ENCODE results near the gene FTL.

The FTL gene

DNA sequence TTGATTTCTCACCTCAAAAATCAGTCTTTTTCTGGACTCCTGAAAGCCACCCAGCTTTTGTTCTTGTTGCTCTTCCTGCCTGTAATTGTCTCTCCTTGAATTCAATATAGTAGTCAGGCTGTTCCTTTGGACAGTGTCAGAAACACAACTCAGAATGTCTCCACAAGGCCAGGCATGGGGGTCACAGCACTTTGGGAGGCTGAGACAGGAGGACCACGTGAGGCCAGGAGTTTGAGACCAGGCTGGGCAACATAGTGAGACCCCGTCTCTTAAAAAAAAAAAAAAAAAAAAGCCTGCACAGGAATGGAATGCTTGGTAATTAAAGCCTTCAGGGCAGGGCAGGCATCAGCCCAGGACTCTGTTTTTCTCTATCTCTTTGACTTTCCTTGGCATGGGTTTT, 19.3 kb upstream of the FTL start:
- DNase-seq (ENCODE audit: low spot score), result no peak

DNA sequence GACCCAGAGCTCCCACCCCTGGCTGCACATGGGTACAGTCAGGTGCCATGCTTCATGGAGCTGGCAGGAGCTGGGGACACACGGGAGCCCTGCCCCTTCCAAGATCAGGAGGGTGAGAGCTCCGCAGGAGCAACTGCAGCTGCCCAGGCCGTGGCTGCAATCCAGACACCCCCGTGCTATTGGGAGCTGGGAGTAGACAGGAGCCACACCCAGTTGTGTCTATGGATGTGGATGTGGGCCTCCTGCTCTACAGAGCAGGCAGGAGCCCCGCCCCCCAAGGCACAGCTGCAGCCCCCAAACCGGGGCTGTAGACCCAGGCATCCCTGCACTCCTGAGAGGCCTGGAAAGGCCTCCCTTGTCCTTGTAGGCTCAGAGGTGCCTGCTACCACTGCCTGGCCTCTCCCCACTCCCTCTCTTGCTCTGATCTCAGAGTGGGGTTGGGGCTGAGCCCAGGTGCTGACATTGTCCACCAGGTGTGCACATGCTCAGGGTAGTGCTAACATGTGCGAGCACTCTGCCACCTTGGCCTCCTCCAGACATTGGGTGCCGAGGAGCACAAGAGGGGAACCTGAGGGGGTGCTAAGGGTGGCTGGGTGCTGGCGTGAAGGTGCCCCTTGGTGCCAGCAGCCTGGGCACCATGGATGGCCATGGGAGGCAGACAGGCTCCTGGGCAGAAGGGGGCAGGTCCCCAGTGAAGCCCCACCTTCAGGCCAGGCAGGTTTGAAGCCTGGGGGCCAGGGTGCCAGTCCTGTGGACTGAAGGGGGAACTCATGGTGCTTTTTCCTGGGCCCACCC, 18.4 kb upstream of the FTL start:
- DNase-seq (ENCODE audit: low spot score), result no peak

DNA sequence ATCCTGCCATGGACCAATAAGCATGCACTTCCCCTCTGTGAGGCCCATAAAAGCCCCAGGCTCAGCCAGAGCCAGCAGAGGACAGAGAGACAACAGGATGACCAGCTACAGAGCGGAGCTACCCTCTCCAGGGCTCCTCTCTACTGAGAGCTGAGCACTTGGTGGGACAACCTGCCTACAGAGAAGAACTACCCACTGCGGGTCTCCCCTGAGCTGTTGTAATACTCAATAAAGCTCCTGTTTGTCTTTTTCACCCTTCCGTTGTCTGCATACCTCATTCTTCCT, 17.9 kb upstream of the FTL start:
- DNase-seq (ENCODE audit: low spot score), result no peak

DNA sequence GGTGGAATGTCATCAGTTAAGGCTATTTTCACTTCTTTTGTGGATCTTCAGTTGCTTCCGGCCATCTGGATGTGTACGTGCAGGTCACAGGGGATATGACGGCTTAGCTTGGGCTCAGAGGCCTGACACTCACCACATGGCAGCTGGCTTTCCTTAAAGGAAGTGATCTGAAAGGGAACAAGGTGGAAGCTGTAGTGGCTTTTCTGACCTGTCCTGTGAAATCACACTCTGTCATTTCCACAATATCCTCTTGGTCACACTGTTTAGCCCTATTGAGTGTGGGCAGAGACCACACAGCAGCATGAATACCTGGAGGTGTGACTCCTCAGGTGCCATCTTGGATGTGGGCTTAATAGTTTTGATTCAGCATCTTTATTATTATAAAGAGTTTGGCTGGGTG, 14.9 kb upstream of the FTL start:
- DNase-seq (ENCODE audit: low spot score), result no peak

DNA sequence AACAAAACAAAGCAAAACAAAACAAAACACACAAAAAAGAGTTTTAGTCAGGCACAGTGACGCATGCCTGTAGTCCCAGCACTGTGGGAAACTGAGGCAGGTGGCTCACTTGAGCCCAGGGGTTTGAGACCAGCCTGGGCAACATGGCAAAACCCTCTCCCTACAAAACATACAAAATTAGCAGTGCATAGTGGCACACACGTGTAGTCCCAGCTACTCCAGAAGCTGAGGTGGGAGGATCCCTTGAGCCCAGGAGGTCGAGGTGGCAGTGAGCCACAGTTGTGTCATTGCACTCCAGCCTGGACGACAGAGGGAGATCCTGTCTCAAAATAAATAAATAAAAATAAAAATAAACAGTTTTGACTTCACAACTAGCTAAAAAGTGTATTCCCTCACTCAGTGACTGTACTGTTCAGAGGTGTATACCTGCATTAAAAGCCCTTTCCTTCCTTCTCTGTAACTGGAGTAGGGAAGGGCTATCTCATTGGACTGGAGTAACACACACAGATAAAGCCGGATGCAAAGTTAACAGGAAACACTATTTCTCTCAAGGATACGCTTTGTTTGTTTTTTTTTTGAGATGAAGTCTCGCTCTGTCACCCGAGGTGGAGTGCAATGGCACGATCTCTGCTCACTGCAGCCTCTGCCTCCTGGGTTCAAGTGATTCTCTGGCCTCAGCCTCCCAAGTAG, 14.1 kb upstream of the FTL start:
- no peak for DNase-seq (ENCODE audit: low spot score)

DNA sequence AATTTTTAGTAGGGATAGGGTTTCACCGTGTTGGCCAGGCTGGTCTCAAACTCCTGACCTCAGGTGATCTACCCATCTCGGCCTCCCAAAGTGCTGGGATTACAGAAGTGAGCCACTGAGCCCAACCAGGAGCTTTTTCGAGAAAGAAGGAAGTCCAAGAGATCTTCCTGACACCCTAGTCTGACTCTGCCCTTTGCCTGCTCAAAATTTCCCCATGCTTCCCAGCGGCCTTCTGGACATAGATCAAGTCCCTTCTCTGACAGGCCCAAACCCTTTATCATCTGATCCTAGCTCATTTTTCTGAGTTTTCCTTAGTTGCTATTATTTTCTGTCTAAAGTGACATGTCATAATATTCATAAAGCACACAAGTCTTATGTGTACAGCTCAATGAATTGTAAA, 12.0 kb upstream of the FTL start:
- no peak for DNase-seq (ENCODE audit: low spot score)

DNA sequence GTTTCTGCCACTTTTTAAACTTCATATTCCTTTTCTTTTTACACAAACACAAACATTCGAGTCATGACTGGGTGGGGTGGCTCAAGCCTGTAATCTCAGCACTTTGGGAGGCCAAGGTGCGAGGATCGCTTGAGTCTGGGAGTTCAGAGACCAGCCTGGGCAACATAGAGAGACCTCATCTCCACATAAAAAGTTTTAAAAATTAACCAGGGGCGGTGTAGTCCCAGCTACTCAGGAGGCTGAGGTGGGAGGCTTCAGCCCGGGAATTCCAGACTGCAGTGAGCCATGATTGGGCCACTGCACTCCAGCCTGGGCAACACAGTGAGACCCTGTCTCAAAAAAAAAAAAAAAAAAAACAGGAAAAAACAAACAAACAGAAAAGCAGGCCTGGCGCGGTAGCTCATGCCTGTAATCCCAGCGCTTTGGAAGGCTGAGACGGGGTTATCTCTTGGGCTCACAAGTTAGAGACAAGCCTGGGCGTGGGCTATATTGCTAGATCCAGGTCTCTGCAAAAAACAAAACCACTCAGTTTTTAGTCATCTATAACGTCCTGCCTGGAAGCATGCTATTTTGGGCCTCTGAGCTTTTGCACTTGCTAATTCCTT, 11.0 kb upstream of the FTL start:
- no peak for DNase-seq (ENCODE audit: low spot score)

DNA sequence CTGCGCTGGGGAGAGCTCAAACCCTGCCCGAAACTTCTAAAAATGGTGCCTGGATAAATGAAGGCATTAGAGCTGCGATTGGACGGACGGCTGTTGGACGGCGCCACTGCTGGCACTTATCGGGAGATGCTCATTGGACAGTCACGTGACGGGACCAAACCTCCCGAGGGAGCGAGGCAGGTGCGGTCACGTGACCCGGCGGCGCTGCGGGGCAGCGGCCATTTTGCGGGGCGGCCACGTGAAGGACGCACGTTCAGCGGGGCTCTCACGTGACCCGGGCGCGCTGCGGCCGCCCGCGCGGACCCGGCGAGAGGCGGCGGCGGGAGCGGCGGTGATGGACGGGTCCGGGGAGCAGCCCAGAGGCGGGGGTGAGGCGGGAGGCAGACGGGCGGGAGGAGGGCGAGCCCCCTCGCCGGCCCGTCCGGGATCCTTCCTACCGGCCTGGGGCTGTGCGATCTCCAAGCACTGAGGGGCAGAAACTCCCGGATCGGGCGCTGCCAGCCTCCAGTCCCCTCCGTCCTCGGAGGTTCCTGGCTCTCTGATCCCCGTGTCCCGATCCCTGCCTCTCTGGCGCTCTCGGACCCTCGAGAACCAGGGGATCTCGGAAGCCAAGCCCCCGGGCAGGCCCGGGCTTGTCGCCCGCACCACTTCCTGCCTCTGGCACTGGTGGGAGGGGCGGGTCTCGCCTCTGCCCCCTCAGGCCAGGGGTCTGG, 10.4 kb upstream of the FTL start, which contains the start of gene BAX:
Gene BAX, plus strand, starts transcription at position 281 of the 713 bp plus-strand sequence. Its CDS starts 54 bp downstream, at position 335.
- DNase-seq (ENCODE audit: low spot score), result peak; percentile 96

DNA sequence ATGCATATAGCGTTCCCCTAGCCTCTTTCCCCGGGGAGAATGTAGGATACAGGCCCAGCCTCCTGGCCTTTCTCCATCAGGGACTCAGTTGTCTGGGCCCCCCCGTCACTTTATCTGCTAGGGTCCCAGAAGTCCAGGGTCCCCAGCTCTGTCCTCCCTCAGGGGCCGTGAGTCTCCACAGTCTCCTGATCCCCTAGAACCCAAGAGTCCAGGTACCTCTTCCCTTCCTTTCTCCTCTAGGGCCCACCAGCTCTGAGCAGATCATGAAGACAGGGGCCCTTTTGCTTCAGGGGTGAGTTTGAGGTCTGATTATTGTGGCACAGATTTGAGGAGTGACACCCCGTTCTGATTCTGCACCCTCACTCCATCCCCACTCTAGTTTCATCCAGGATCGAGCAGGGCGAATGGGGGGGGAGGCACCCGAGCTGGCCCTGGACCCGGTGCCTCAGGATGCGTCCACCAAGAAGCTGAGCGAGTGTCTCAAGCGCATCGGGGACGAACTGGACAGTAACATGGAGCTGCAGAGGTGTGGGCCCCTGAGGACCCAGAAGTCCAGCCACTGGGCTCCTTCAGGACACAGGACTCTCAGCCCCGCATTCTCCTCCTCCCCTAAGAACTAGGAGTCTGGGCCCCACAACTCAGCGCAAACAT, 9.7 kb upstream of the FTL start:
- no peak for DNase-seq (ENCODE audit: low spot score)

DNA sequence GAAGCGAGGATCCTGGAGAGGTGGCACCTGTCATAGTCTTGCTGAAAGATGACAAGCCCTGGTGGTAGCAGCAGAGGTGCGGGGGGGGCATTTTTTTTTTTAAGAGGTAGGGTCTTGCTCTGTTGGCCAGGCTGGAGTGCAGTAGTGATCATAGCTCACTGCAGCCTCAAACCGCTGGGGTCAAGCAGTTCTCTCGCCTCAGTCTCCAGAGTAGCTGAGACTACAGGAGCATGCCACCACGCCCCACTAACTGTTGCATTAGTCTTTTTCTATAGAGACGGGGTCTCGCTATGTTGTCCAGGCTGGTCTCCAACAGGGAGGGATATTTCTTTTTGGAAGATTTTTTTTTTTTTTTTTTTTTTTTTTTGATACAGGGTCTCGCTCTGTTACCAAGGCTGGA, 7.1 kb upstream of the FTL start:
- no peak for DNase-seq (ENCODE audit: low spot score)

DNA sequence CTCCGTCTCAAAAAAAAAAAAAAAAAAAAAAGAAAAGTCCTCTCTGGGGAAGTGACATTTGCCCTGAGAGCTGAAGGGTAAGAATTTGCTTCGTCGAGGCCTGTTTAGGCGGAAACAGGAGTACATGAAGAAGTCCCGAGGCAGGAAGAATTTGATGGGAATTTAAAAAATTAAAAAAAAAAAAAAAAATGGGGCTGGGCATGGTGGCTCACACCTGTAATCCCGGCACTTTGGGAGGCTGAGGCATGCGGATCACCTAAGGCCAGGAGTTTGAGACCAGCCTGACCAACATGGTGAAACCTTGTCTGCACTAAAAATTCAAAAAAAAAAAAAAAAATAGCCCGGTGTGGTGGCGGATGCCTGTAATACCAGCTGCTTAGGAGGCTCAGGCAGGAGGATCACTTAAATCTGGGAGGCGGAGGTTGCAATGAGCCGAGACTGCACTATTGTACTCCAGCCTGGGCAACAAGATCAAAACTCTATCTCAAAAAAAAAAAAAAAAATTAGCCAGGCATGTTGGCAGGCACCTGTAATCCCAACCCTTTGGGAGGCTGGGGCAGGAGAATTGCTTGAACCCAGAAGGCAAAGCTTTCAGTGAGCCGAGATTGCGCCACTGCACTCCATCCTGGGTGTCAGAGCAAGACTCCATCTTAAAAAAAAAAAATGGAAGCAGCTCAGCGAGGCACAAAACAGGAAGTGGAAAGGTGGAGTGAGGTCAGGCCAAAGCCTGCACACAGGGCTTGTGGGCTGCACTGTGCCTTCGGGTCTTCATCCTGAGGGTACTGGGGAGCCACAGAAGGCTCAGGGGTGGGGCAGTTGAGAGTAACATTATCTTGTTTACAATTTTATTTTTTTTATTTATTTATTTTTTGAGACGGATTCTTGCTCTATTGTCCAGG, 5.5 kb upstream of the FTL start:
- no peak for DNase-seq (ENCODE audit: low spot score)

DNA sequence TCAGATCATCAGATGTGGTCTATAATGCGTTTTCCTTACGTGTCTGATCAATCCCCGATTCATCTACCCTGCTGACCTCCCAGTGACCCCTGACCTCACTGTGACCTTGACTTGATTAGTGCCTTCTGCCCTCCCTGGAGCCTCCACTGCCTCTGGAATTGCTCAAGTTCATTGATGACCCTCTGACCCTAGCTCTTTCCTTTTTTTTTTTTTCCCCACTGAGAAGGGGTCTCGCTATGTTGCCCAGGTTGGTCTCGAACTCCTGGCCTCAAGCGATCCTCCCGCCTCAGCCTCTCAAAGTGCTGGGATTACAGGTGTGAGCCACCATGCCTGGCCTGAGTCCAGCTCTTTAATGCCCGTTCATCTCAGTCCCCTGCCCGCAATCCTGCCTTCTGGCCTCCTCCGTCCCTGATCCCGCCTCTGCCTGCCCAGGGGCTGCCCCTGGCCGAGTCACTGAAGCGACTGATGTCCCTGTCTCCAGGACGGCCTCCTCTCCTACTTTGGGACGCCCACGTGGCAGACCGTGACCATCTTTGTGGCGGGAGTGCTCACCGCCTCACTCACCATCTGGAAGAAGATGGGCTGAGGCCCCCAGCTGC, 4.0 kb upstream of the FTL start:
- DNase-seq (ENCODE audit: low spot score), result peak; percentile 26

DNA sequence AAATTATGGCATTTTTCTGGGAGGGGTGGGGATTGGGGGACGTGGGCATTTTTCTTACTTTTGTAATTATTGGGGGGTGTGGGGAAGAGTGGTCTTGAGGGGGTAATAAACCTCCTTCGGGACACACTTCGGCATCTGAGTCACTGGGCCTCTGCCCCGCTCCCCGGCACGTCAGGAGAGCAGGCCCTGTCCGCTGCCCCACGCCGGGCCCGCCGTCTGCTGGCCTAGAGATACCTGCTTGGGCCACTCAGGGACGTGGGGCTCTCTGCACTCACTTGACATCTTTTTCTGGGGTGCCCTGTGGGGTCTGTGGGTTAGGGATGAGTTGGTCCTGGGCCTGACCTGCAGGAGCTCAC, 3.5 kb upstream of the FTL start:
- DNase-seq (ENCODE audit: low spot score), result no peak

DNA sequence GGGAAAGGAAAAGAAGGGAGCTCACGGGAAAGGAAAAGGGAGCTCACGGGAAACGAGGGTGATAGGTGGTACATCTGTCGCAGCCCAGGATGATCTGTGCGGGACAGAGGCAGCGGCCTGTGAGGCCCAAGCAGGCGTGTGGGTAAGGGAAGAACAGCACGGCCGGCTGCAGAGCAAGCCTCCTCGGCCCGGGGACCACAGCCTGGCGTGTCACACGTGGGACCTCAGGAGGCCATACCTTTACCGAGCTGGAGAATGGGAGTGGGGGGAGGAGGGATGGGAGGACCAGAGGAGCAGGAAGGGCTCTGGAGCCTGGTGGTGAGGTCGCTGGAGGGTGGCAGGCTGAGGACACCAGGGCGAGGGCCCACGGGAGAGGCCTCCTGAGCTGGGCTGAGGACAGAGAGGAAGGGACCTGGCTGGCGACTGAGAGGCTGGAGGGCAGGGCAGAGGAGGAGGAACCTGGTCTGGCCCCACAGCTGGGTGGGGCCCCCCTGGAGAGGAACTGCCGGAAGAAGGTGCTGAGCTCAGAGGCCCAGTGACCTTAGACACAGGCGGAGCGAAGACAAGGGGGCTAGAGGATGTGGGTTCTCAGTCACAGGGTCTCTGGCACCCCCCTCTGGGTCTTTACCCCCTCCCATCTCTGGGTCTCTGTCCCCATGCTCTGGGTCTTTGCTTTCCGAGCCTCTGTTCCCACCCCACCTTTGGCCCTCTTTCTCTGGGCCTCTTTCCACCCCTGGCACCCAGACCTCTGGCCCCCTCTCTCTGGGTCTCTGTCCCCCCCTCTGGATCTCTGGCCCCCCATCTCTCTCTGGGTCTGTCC, 2.9 kb upstream of the FTL start:
- DNase-seq (ENCODE audit: low spot score), result peak; percentile 62

DNA sequence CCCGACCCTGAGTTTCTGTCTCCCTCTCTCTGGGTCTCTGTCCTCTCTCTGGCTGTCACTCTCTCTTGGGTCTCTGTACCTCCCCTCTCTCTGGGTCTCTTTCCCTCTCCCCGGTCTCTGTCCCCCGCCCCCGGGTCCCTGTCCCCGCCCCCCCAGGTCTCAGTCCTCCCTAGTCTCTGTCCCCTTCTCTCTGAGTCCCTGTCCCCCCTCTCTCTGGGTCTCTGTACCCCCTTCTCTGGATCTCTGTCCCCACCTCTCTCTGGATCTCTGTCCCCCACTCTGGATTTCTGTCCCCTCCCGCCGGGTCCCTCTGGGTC, 2.3 kb upstream of the FTL start:
- no peak for DNase-seq (ENCODE audit: low spot score)

DNA sequence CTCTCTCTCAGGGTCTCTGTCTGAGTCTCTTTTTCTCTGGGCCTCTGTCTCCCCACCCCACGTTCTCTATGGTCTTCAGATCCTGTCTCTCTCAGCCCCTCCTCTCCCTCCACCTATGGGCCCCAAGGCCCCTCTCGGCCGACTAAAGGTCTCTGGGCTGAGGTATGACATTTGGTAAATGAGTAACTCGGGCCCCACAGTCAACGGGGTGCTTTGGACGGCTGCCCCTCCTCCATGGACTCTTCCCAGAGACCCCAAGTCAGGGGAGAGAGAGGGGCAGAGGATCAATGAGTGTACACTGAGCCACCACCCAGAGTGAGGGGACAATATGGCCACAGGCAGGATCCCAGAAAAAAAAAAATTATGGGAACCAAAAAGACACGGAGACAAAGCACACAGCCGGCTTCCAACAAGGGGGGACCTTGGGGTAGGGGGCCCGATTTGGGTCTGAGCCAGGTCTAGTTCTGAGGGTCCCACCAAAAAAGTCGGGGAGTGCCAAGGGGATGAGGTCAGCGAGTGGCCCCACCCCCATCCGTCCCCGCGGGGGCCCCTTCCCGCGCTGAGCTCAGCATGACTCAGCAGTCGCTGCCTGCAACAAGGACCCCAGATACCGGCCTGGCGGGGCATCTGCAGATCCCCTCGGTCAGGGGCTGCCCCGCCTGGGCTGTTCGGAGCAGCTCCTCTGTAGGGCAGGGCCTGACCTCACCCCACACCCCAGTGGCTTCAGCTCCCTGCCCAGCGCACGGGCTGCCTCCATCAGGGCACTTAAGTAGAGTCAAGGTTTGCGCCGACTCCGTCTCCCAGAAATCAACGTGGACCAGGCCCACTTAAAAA, 1.5 kb upstream of the FTL start:
- DNase-seq (ENCODE audit: low spot score), result peak; percentile 66

DNA sequence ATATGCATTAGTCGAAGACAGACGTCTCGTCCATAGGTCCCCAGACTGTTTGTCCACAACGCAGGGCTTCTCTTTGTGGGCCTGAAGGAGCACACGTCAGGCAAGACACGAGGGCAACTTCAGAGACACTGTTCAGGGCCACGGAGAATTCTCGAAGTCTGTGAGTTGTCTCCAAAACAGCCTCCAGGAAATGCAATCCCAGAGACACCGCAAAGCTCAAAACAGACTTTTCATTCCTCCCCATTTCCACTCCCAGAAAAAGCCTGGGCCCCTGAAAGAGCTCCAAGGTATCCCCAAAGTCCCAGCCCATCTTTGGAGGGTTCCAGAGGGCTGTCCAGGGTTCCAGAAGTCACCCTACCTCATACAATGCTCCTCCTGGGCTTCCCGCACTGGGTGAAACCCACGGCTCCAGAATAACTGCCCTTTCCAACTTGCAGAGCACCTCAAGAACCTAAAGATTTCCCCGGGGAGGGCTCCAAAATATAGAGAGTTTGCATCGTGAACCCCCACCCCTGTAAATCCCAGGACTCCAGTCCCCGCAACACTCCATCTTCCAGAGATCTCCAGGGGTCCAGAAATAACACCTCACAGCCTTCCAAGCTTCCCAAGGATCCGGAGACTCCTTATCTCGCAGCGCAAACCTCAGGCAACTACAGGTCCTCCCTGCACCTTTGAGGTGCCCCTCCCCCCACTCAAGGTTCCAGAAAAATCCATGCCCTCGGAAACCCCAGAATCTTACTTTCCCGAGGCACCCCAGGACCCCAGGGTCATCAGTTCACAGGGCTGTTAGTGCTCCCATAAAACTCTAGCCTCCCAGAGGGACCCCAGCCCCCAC, 687 bp upstream of the FTL start:
- peak; percentile 74 for DNase-seq (ENCODE audit: low spot score)

DNA sequence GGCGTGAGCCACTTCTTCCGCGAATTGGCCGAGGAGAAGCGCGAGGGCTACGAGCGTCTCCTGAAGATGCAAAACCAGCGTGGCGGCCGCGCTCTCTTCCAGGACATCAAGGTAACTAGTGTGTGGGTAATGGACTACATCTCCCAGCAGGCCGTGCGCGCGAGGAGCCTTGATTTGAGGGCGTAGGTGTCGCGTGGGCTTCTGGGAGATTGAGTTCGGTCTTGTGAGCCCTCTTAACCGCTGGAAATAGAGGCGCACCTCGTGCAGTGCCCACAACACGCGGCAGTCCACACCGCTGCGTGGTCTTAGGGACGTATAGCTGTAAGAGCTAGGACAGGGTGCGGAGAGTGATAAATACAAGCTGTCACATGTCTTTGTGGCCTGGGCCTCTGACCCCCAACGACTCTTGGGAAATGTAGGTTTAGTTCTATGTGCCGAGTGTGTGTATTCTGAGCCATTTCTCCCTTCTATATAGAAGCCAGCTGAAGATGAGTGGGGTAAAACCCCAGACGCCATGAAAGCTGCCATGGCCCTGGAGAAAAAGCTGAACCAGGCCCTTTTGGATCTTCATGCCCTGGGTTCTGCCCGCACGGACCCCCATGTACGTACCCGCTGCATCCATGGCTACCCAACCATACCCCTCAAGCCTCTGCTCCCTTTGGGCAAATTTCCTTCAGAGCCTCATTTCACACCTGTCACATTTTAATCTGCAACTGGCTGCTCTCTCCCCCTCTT, 864 bp downstream of the FTL start:
- peak; percentile 95 for DNase-seq (ENCODE audit: low spot score)
